Stimulated activated CD4-positive, alpha-beta T cell treated with anti-CD3 and anti-CD28 coated beads, TNF-alpha, amount 100 ng/mL, for 4 hours (primary cell): ENCODE data around the gene SNAPC1.
A peak's percentile ranks its signal among the peaks of the same experiment; 100 is the strongest.
"Not testable (repeated sequence)": the region's sequence is repeated elsewhere in the genome, so short reads cannot be mapped to it uniquely, and the experiment has no call there.

Experiments used
- DNase-seq, 3 experiments: peaks; one replicate each; pipeline ENCODE4 v3.0.0-alpha.2; 2020; ENCODE audit warnings: low read depth in 3 of 3

SNAPC1 gene

GRCh38 chr14:61749867-61750266 lies 12.4 kb upstream of the SNAPC1 start:
- DNase-seq = no peak

DNA sequence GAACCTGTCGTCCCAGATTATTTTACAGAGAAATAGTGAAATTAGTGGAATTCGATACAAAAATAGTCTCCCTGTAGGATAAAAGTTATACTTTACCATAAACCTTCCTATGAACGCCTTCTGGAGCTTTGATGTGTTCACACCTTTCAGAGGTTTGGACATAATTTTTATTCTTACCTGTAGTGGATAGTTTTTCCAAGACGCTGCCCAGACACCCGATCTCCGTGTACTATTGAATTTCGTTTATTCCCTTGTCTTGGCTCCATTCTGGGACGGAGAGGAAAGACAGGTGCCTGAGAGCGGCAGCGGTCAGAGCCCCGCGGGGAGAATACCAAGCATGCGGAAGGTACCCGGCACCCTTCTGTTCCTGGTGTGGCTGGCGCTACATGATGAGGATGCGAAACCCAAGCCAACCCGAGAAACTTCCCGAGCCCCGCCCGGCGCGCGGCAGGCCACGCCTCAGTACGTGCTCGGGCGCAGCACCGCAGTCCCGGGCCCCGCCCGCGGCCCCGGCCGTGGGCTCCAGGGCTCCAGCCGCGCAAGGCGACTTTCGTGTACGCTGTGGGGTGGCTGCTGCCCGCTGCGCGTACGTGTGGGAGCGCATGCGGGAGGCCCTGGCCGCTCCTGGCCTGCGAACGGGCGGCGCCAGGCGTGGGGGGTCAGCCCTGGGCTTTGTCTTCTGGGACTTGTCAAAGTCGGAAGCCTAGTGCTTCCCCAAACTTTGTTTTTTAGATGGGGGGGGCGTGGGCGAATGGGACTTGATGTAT lies 11.3 kb upstream of the SNAPC1 start:
- DNase-seq = peak; percentile 45 to 61 (median 52)

GRCh38 chr14:61751475-61751989 lies 10.7 kb upstream of the SNAPC1 start:
- DNase-seq = no peak

- no peak for DNase-seq
Observed at GRCh38 chr14:61752626-61753025, 9.6 kb upstream of the SNAPC1 start.

DNA sequence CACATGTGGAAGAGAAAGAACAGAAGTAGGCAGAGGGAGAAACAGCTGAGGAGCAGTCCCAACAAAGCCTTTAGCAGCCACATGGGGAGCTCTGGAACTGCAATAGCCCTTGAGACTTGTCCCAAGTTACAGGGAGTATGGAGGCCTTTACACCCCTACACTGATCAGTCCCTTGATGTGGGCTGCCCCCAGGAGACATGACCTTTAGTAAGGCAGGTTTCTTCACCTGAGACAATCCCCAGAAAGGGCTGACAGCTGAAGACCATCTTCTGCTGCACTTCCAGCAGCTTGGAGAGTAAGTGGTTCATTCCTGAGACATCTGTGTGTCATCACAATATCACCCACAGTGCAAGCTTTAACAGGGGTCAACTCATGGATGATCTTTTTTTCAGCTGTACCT lies 8.6 kb upstream of the SNAPC1 start:
- DNase-seq = no peak

- DNase-seq = no peak
Observed at GRCh38 chr14:61754627-61755381, 7.4 kb upstream of the SNAPC1 start.

- DNase-seq = not testable (repeated sequence)
Observed at GRCh38 chr14:61755382-61755742, 6.9 kb upstream of the SNAPC1 start.

DNA sequence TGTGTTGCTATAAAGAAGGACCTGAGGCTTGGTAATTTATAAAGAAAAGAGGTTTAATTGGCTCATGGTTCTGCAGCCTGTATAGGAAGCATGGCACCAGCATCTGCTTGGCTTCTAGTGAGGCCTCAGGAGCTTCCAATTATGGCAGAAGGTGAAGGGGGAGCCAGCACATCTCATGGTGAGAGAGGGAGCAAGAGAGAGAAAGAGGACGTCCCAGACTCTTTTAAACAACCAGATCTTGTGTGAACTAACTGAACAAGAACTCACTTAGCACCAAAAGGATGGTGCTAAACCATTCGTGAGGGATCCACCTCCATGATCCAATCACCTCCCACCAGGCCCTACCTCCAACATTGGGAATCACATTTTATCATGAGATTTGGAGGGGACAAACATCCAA lies 6.1 kb upstream of the SNAPC1 start:
- no peak for DNase-seq

DNA sequence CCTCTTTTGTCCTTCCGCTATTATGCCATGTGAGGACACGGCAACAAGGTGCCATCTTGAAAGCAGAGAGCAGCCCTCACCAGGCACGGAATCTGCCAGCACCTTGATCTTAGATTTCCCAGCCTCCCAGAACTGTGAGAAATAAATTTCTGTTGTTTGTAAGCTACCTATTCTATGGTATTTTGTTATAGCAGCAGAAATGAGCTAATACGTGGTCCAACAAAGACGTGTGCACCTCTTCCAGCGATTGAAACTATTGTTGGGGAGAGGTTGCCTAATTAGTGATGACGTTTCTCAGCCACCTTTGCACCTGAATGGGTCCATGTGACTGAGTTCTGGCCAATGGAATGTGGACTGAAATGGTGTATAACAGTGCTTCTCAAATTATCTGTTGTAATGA lies 2.3 kb upstream of the SNAPC1 start:
- no peak for DNase-seq

DNA sequence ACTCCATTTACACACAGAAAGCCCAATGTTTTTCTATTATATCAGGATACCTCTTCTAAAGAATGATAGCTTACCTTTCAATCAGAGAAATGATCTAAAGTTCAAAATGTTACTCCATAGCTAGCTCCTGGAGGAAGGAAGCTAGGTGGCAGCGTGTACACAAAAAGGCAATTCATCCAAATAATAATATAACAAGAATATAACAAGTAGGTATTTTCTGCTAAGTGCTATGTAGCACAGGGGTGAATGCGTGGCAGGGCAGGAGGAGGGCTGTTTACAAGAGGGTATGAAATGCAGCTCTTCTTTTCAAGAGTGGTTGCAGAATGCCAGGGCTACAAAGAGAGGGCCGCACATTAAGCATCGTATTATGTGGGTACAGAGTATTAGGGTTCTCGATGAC lies 663 bp upstream of the SNAPC1 start:
- DNase-seq = no peak

DNA sequence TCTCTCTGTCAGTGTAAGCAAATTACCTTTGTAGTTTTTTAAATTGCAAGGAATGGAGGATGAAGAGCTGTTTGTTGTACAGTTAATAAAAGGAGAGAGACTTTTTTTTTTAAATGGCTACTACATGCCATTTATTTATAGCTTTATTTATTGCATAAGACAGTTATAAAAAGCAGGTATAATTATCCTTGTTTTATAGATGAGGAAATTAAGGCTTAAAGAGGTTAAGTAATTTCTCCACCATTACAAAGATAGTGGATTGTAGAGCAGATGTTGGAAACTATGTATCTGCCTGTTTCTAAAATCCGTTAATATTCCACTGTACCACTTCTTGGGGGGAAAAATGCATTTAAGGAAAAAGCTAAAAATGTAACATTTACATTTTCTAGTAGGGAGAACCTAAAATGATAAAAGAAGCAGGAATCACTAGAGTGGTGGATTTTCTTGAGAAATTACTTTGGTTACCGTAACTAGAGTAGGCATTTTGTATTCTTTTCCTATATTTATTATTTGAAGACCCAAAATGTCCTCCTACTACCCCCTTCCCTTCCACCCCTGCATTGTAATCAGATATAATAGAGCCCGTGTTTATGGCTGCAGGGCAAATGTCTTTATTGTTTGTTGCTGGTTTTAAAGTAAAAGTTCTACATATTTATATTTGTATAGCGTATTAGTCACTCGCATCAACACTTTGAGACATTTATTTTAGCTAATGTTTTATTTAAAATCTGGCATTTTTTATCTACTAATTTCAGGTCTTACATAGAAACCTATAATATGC lies 2.3 kb downstream of the SNAPC1 start:
- DNase-seq = no peak

- no peak for DNase-seq
Observed at GRCh38 chr14:61765225-61765943, 3.2 kb downstream of the SNAPC1 start.

DNA sequence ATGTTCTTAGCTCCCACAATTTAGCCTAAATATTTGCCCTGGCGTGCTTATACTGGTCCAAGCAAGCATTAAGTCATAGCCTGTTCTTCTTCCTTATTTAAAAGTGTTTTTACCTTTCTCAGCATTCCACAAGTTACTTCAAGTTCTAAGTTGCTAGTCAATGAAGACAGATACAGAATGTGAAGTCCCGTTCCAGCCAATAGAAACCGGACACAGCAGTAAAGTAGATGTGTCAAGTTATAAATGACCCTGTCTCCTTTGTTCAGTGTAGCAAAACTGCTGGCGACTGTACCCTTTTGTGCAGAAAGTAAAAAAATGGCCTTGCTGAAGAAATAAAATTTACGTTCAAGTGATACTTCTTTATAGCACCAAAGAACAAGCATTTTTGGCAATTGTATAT lies 3.9 kb downstream of the SNAPC1 start:
- no peak for DNase-seq

- no peak for DNase-seq
Observed at GRCh38 chr14:61768240-61768639, 6.0 kb downstream of the SNAPC1 start.

DNA sequence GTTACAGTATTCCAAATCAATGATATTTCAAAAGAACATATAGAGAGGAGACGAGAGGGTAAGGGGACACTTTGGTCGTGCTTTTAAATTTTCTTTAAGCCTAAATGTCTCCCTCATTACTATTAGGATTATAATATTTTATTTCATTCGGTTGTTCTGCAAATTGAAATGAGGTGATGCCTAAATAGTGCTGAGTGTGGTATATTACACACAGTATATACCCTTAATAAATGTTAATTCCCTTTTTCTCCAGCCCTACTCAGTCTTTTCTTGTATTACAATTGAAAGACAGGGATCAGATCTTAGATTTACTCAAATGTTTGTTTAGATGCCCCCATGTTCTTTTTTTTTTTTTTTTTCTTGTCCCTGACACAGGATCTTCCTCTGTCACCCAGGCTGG lies 7.7 kb downstream of the SNAPC1 start:
- no peak for DNase-seq

DNA sequence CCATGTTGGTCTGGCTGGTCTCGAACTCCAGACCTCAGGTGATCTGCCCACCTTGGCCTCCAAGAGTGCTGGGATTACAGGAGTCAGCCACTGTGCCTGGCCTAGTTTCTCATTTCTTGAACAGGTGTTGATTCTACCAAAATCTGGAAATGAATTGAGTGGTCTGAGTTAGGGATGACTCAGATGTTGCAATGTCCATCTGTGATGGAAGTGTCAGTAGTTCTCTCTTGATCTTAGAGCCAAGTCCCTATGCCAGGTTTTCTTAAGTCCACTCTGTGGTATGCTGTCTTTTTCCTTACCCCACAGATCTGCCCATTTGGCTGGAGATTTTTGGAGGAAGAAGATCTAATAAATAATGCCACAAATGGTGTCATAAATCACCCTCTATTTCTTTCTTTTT lies 12.6 kb downstream of the SNAPC1 start:
- no peak for DNase-seq

GRCh38 chr14:61780125-61780524 lies 17.9 kb downstream of the SNAPC1 start:
- no peak for DNase-seq

- no peak for DNase-seq
Observed at GRCh38 chr14:61797309-61797708, 35.1 kb downstream of the SNAPC1 start.

DNA sequence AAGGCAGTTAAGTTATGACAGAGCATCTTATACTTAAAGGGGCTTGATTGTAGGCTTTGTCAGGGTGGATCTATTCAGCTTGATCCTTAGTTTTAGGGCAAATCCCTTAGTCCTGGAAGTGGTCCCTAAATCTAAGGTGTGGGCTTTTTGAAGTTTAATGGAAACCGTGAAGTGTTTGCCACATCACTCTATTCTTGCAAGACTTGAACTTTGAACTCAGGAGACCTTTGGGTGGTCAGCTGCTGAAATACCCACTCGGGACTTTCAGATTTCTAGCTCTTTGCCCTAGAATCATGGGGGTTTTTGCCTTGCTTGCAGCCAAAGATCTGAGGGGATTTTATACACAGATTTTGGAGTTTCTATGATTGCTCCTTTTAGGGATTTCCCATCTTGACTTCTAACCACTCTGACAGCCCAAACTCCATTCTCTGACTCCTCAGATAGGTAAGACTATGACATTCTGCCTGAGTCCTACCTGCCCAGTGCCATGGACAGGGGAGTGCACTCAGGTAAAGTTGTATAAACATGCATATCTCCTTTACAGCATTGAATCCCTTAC lies 39.9 kb downstream of the SNAPC1 start:
- no peak for DNase-seq

DNA sequence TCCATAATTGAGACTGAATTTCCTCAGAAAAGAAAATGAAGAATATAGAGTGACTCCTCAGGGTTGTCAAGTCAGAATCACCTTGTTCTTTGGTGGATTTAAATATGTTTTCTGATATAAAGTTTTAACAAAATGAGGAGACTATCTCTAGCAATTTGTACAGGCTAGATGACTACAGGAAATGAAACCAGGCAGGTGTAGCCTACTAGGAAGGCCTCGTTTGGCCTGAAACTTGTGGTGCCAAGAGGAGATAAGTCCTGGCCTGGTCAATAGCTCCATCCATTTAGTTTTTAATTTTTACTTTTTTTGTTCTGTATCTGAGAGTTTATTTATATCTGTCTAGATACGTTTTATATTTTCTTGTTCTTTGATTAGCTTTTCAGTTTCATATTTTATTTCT lies 41.5 kb downstream of the SNAPC1 start:
- no peak for DNase-seq

GRCh38 chr14:61805451-61805850 lies 43.2 kb downstream of the SNAPC1 start:
- no peak for DNase-seq
